Peyer's patch (tissue), 4 donors: ENCODE data around the gene CHAC2. TPM values are rescaled to one million over a fixed set of nuclear protein-coding genes. Genes with fewer than 3 reads are reported as not detected.

ENCODE experiments used
- DNase-seq, 3 donors: peaks; one replicate each; pipeline ENCODE4 v3.0.0-alpha.2; 2017 to 2019
- H3K27ac ChIP-seq, 4 donors: fragments of 200-600 bp; sonication (generic); one replicate each; pipeline ENCODE4 v1.5.1; 2016 to 2019
- H3K27me3 ChIP-seq, 2 donors: fragments of 200-600 bp; sonication (generic); one replicate each; pipeline ENCODE4 v1.5.1; 2019
- H3K36me3 ChIP-seq, 3 donors: fragments of 200-600 bp; sonication (generic); one replicate each; pipeline ENCODE4 v1.5.1; 2016 to 2019
- H3K4me1 ChIP-seq, 4 donors: fragments of 200-600 bp; sonication (generic); one replicate each; pipeline ENCODE4 v1.5.1; 2016 to 2019
- H3K4me3 ChIP-seq, 4 donors: fragments of 200-600 bp; sonication (generic); 1 replicate in 3 of 4; 2 replicates in 1 of 4; pipeline ENCODE4 v1.5.1; 2016 to 2019; ENCODE audit warnings: mild to moderate bottlenecking in 1 of 4
- H3K9me3 ChIP-seq, 4 donors: fragments of 200-600 bp; sonication (generic); one replicate each; pipeline ENCODE4 v1.5.1; 2016 to 2019; ENCODE audit warnings: mild to moderate bottlenecking in 1 of 4
- POLR2A ChIP-seq, 2 donors: fragments of 450-650 bp; IDR thresholded peaks; one replicate each; pipeline ENCODE4 v1.5.1; 2017; ENCODE audit warnings: antibody characterized with exemption in 2 of 2, mild to moderate bottlenecking in 2 of 2, moderate library complexity in 2 of 2
- total RNA-seq, 4 donors: library from RNA; depleted of rRNA; stranded (reverse); fragments of >200 nt; gene quantifications; one replicate each; pipeline ENCODE4 v1.1.0, GENCODE V29; 2016
- TF ChIP-seq, protein P1 (sequence below), 6 experiments: fragments of 450-650 bp in 4 of 6; fragments of 200-600 bp in 2 of 6; sonication (generic) in 1 of 6; IDR thresholded peaks; one replicate each; pipeline ENCODE4 v1.5.1; 2017 to 2019; ENCODE audit warnings: antibody characterized with exemption in 6 of 6, mild to moderate bottlenecking in 3 of 6, moderate library complexity in 1 of 6

CHAC2 gene
- total RNA-seq, 4 donors from 2014 or later = 1.9 to 3.2 (median 2.9) TPM; not detected in 1

DNA sequence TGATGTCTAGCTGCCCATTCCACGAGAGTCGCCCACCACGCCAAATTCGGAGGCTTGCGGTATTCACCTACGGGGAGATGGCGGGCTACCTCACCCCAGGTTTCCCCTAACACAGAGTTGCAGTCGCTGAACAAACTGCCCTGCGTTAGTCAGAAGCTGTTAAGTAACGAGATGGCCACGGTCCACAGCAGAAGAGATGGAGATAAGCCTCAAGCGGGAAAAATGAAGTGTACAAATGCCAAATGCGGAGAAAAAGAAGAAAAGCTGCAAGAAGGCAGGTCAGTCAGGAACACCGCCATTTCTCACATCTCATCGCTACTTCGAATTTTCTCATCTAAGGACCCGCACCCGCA, 18.7 kb downstream of the CHAC2 start:
- peaks cover 0 to 8% (median 0%) of the 10 kb centered on the region in 3 donors for H3K36me3 ChIP-seq
- no peaks in the 10 kb centered on the region for H3K9me3 ChIP-seq
- peak overlapping the region; percentile 67 to 89 (median 79) for H3K27ac ChIP-seq
- H3K4me3 ChIP-seq = peak overlapping the region; percentile 64 to 87 (median 82)
- peaks cover 3 to 27% (median 11%) of the 10 kb centered on the region in 4 donors for H3K4me1 ChIP-seq
- DNase-seq = peak in 1 of 3 donors; percentile 61
- TF ChIP-seq, protein P1, sequence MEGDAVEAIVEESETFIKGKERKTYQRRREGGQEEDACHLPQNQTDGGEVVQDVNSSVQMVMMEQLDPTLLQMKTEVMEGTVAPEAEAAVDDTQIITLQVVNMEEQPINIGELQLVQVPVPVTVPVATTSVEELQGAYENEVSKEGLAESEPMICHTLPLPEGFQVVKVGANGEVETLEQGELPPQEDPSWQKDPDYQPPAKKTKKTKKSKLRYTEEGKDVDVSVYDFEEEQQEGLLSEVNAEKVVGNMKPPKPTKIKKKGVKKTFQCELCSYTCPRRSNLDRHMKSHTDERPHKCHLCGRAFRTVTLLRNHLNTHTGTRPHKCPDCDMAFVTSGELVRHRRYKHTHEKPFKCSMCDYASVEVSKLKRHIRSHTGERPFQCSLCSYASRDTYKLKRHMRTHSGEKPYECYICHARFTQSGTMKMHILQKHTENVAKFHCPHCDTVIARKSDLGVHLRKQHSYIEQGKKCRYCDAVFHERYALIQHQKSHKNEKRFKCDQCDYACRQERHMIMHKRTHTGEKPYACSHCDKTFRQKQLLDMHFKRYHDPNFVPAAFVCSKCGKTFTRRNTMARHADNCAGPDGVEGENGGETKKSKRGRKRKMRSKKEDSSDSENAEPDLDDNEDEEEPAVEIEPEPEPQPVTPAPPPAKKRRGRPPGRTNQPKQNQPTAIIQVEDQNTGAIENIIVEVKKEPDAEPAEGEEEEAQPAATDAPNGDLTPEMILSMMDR (IDR thresholded peaks at IDR 0.05) = no peak
- TF ChIP-seq POLR2A (IDR thresholded peaks at IDR 0.05) = no peak
- H3K27me3 ChIP-seq = no peaks in the 10 kb centered on the region

DNA sequence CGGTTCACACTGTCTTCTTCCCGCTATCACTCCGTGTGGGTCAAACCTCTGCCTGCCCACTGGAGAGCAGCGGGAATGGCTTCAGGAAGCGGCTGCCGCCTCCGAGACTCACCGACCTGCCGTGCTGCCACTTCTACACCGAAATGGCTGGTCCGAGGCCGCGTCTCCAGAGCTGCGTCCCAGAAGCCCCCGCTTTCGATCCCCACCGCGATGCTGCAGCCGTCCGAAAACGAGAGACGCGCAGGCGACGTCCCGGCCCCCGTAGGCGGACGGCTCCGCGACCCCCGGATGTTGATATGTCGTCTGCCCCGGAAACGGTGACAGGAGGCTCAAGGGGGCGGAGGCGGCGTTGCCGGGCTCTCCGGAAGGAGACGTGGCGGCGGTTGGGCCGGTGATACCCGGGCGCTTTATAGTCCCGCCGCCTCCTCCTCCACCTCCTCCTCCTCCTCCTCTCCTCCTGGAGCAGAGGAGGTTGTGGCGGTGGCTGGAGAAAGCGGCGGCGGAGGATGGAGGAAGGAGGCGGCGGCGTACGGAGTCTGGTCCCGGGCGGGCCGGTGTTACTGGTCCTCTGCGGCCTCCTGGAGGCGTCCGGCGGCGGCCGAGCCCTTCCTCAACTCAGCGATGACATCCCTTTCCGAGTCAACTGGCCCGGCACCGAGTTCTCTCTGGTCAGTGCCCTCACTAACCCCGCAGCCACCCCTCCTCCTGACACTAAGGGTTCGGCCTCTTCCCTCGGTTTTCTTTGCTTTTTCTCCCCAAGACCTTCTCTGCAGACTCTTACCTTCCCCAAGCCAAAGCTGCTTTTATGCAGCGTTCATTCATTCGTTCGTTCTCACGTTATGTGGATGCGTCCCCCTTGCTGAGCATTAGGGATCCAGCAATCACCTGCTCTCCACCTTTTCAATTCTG, 19.4 kb downstream of the CHAC2 start, which contains the start of the genes ASB3 and ERLEC1:
Gene ASB3, minus strand, starts transcription at position 249 of the 909 bp plus-strand sequence. CDS start 21,381 bp downstream, outside the sequence.
Gene ERLEC1, plus strand, starts transcription at position 340 of the 909 bp plus-strand sequence. Its CDS starts 167 bp downstream, at position 507.
- peak; percentile 89 to 95 (median 90) for DNase-seq
- H3K4me1 ChIP-seq = peaks cover 3 to 27% (median 11%) of the 10 kb centered on the region in 4 donors
- TF ChIP-seq POLR2A (IDR thresholded peaks at IDR 0.05) = peak; percentile 36 to 45
- TF ChIP-seq, protein P1 (IDR thresholded peaks at IDR 0.05) = peak in 2 of 6 experiments; percentile 17 to 25
- H3K4me3 ChIP-seq = peak within 1 kb of the TSS; percentile 64 to 87 (median 82)
- peak within 1 kb of the TSS; percentile 67 to 89 (median 79) for H3K27ac ChIP-seq
- no peaks in the 10 kb centered on the region for H3K27me3 ChIP-seq
- H3K9me3 ChIP-seq = no peaks in the 10 kb centered on the region
- peaks cover 0 to 3% (median 0%) of the 10 kb centered on the region in 3 donors for H3K36me3 ChIP-seq

DNA sequence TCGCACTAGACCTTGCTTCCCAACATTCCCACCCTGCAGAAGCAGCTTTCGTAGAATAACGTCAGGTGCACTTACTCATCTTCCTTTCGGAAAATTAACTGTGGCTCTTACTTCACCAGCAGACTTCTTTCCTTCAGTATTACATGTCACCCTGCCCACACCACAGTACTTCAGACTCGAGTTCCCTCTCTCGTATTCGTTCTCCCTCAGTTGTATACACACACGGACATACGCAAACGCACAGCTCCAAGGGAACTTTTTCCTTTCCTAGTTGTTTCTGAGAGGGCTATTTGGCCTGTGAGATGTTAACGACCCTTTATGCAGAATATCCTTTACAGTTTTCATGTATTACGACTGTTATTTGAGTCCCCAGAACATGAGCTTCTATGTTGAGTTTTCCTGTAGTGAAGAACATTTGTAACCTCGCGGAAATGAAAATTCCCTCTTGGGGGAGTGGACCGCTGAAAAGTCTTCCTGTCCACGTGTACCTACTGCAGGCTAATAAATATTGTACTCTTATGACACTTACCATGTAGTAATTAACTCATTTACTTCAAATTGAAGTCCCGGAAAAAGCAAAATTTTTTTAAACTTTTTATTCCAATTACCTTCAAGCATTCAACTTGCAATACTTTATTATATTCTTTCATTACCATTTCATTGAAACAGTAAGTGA, 20.1 kb downstream of the CHAC2 start:
- Histone ChIP-seq H3K9me3 (no peaks in the 10 kb centered on the region), H3K4me3 (peak overlapping the region; percentile 64 to 87 (median 82)), H3K4me1 (peaks cover 3 to 27% (median 11%) of the 10 kb centered on the region in 4 donors), H3K36me3 (no peaks in the 10 kb centered on the region), H3K27me3 (no peaks in the 10 kb centered on the region), H3K27ac (peak overlapping the region; percentile 67 to 89 (median 79))
- TF ChIP-seq, protein P1 (IDR thresholded peaks at IDR 0.05) = no peak
- TF ChIP-seq POLR2A (IDR thresholded peaks at IDR 0.05) = no peak
- no peak for DNase-seq

DNA sequence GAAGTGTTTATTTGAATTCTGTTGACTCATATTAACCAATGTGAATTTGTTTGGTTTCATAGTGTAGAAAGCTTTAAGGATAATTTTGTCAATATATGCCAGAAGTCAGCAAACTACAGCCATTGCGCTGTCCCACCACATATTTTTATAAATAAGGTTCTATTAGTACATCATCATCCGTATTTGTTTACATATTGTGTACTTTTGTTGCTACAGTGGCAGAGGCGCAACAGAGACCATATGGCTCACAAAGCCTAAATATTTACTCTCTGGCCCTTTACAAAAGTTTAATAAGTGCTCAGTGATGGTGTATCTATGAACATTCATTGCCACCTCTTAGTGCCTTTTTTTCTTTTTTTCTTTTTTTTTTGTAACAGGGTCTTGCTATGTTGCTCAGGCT, 25.7 kb downstream of the CHAC2 start:
- peaks cover 0 to 8% (median 2%) of the 10 kb centered on the region in 4 donors for H3K4me1 ChIP-seq
- TF ChIP-seq, protein P1 (IDR thresholded peaks at IDR 0.05) = no peak
- no peak for TF ChIP-seq POLR2A (IDR thresholded peaks at IDR 0.05)
- no peak overlapping the region for H3K4me3 ChIP-seq
- no peaks in the 10 kb centered on the region for H3K9me3 ChIP-seq
- peaks cover 0 to 30% (median 0%) of the 10 kb centered on the region in 3 donors for H3K36me3 ChIP-seq
- no peak overlapping the region for H3K27ac ChIP-seq
- no peak for DNase-seq
- no peaks in the 10 kb centered on the region for H3K27me3 ChIP-seq

DNA sequence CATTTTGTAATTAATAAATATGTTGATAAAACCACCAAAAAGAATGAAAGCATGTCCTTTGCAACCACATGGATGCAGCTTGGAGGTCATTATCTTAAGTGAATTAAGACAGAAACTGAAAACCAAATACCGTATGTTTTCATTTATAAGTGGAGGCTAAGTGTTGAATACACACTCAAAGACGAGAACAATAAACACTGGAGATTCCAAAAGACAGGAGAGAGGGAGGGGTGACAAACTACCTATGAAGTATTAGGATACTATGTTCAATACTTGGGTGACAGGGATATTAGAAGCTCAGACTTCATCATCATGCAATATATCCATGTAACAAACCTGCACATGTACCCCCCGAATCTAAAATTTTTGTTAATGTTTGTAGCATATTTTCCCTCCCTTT, 26.2 kb downstream of the CHAC2 start:
- H3K27me3 ChIP-seq = no peaks in the 10 kb centered on the region
- H3K4me3 ChIP-seq = no peak overlapping the region
- TF ChIP-seq, protein P1 (IDR thresholded peaks at IDR 0.05) = no peak
- TF ChIP-seq POLR2A (IDR thresholded peaks at IDR 0.05) = no peak
- H3K9me3 ChIP-seq = no peaks in the 10 kb centered on the region
- peaks cover 0 to 35% (median 0%) of the 10 kb centered on the region in 3 donors for H3K36me3 ChIP-seq
- no peak for DNase-seq
- H3K4me1 ChIP-seq = peaks cover 0 to 2% (median 0%) of the 10 kb centered on the region in 4 donors
- H3K27ac ChIP-seq = no peak overlapping the region
